Measurements from ENCODE around the gene SERBP1. TPM values are rescaled to one million over a fixed set of nuclear protein-coding genes. Genes with fewer than 3 reads are reported as not detected.

The SERBP1 gene
- total RNA-seq, 2 experiments from 2014 or later, result 270 to 410 TPM

DNA sequence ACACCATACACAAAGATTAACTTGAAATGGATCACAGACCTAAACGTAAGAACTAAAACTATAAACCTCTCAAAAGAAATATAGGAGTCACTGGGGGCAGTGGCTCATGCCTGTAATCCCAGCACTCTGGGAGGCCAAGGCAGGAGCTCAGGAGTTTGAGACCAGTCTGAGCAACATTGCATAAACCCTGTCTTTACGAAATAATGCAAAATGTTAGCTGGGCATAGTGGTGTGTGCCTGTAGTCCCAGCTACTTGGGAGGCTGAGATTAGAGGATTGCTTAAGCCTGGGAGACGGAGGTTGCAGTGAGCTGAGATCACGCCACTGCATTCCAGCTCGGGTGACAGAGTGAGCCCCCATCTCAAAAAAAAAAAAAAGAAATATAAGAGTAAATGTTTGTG is 46.7 kb upstream of the SERBP1 start:
- Histone ChIP-seq H3K36me3 (ENCODE audit: insufficient read depth, low read length) (no peaks in the 10 kb centered on the region), H3K9me2 (ENCODE audit: insufficient read depth, low read length) (no peaks in the 10 kb centered on the region), H3K4me1 (ENCODE audit: insufficient read depth, low read length, poor library complexity, severe bottlenecking) (no peaks in the 10 kb centered on the region), H3K4me3 (ENCODE audit: low read depth, low read length, poor library complexity, severe bottlenecking) (no peak overlapping the region), H3K79me2 (ENCODE audit: insufficient read depth, low read depth, low read length) (no peaks in the 10 kb centered on the region), H2AFZ (ENCODE audit: low read length) (no peak overlapping the region), H3K27ac (ENCODE audit: low read depth, low read length, poor library complexity, severe bottlenecking) (no peak overlapping the region), H4K20me1 (ENCODE audit: insufficient read depth, low read length) (no peaks in the 10 kb centered on the region), H3K4me2 (ENCODE audit: low read length) (no peak overlapping the region), H3K9me3 (ENCODE audit: low read length) (no peaks in the 10 kb centered on the region)
- intact Hi-C loops (cut with micrococcal nuclease; ENCODE audit: unreplicated experiment), result no loop called here
- BruUV-seq (replicated peaks), result no TSS peak
- DNase-seq (ENCODE audit: low spot score), result no peak
- ChIA-PET CTCF (ENCODE audit: unreplicated experiment) (no interaction called here), POLR2A (no interaction called here)
- TF ChIP-seq CTCF (conservative IDR thresholded peaks at IDR 0.05; ENCODE audit: low read length), result no peak
- TF ChIP-seq EZH2phosphoT487 (IDR thresholded peaks at IDR 0.05; ENCODE audit: borderline replicate concordance, low read depth, low read length), result no peak

- ChIA-PET CTCF (ENCODE audit: unreplicated experiment) (no interaction called here), POLR2A (no interaction called here)
- Histone ChIP-seq H3K79me2 (ENCODE audit: insufficient read depth, low read depth, low read length) (no peaks in the 10 kb centered on the region), H2AFZ (ENCODE audit: low read length) (no peak overlapping the region), H3K9me2 (ENCODE audit: insufficient read depth, low read length) (no peaks in the 10 kb centered on the region), H3K36me3 (ENCODE audit: insufficient read depth, low read length) (no peaks in the 10 kb centered on the region), H3K4me1 (ENCODE audit: insufficient read depth, low read length, poor library complexity, severe bottlenecking) (no peaks in the 10 kb centered on the region), H3K4me2 (ENCODE audit: low read length) (no peak overlapping the region), H3K4me3 (ENCODE audit: low read depth, low read length, poor library complexity, severe bottlenecking) (no peak overlapping the region), H3K9me3 (ENCODE audit: low read length) (no peaks in the 10 kb centered on the region), H4K20me1 (ENCODE audit: insufficient read depth, low read length) (no peaks in the 10 kb centered on the region), H3K27ac (ENCODE audit: low read depth, low read length, poor library complexity, severe bottlenecking) (no peak overlapping the region)
- no peak for DNase-seq (ENCODE audit: low spot score)
- TF ChIP-seq EZH2phosphoT487 (IDR thresholded peaks at IDR 0.05; ENCODE audit: borderline replicate concordance, low read depth, low read length), result no peak
- no peak for TF ChIP-seq CTCF (conservative IDR thresholded peaks at IDR 0.05; ENCODE audit: low read length)
- intact Hi-C loops (cut with micrococcal nuclease; ENCODE audit: unreplicated experiment), result no loop called here
- no TSS peak for BruUV-seq (replicated peaks)
Measured at GRCh38 chr1:67476006-67476482, 45.8 kb upstream of the SERBP1 start.

GRCh38 chr1:67472056-67472455 is 41.9 kb upstream of the SERBP1 start:
- Histone ChIP-seq H2AFZ (ENCODE audit: low read length) (no peak overlapping the region), H3K4me3 (ENCODE audit: low read depth, low read length, poor library complexity, severe bottlenecking) (no peak overlapping the region), H3K79me2 (ENCODE audit: insufficient read depth, low read depth, low read length) (no peaks in the 10 kb centered on the region), H3K9me2 (ENCODE audit: insufficient read depth, low read length) (no peaks in the 10 kb centered on the region), H4K20me1 (ENCODE audit: insufficient read depth, low read length) (no peaks in the 10 kb centered on the region), H3K4me2 (ENCODE audit: low read length) (no peak overlapping the region), H3K4me1 (ENCODE audit: insufficient read depth, low read length, poor library complexity, severe bottlenecking) (no peaks in the 10 kb centered on the region), H3K27ac (ENCODE audit: low read depth, low read length, poor library complexity, severe bottlenecking) (no peak overlapping the region), H3K36me3 (ENCODE audit: insufficient read depth, low read length) (no peaks in the 10 kb centered on the region), H3K9me3 (ENCODE audit: low read length) (no peaks in the 10 kb centered on the region)
- no TSS peak for BruUV-seq (replicated peaks)
- POLR2A ChIA-PET, result interaction anchor here (1.1 kb wide), 1 partner anchor 9 kb away, joined by 3 read pairs; no protein-coding TSS in a partner anchor
- CTCF ChIA-PET (ENCODE audit: unreplicated experiment), result no interaction called here
- TF ChIP-seq CTCF (conservative IDR thresholded peaks at IDR 0.05; ENCODE audit: low read length), result no peak
- TF ChIP-seq EZH2phosphoT487 (IDR thresholded peaks at IDR 0.05; ENCODE audit: borderline replicate concordance, low read depth, low read length), result no peak
- intact Hi-C loops (cut with micrococcal nuclease; ENCODE audit: unreplicated experiment), result no loop called here
- DNase-seq (ENCODE audit: low spot score), result no peak
